HCT116 (cell line): ENCODE results near the gene RNF111. TPM values are rescaled to one million over a fixed set of nuclear protein-coding genes. Genes with fewer than 3 reads are reported as not detected.
A peak's percentile ranks its signal among the peaks of the same experiment; 100 is the strongest.

Source experiments
- ATAC-seq: fragments of 200-7000 bp; cut with Tn5 transposase; 2 replicates; pipeline ENCODE4 v1.9.1; 2020; ENCODE audit warnings: mild to moderate bottlenecking, moderate library complexity
- BruUV-seq: library from RNA; stranded (reverse); fragments of 400-500 nt; replicated peaks from 2 replicates; lab custom pipeline; 2021; lab: Mats Ljungman, UMichigan
- CTCF ChIA-PET: fragments of 300-600 bp; sonication (Branson Sonifier 250); formaldehyde crosslinking; loops from one replicate; lab custom pipeline; 2021; ENCODE audit warnings: antibody characterized with exemption; lab: Charles Lee
- POLR2A ChIA-PET: fragments of 300-600, 350-600 bp; sonication (Branson Sonifier 250); formaldehyde crosslinking; loops from one replicate; lab custom pipeline; 2021; ENCODE audit warnings: antibody characterized with exemption; lab: Charles Lee
- RAD21 ChIA-PET, 2 experiments: fragments of 300-600 bp; sonication (Branson Sonifier 250); formaldehyde crosslinking; loops; one replicate each; lab custom pipeline; 2023; ENCODE audit warnings: low total read pairs in 2 of 2; ENCODE audit not compliant: uncharacterized antibody in 2 of 2, unreplicated experiment in 2 of 2, low non-redundant PET in 1 of 2; lab: Charles Lee
- DNase-seq: peaks from one replicate; pipeline ENCODE4 v3.0.0-alpha.2; 2010; ENCODE audit warnings: low read depth, low spot score
- H2AFZ ChIP-seq: fragments of 200-600 bp; shearing (Covaris generic), sonication (generic); 2 replicates; pipeline ENCODE4 v1.6.1; 2017; ENCODE audit warnings: low read depth, mixed run types, mixed read lengths, antibody characterized with exemption, low read length; ENCODE audit not compliant: poor library complexity, severe bottlenecking
- H3K27ac ChIP-seq: 2 replicates; pipeline ENCODE4 v1.5.1; 2012; ENCODE audit warnings: low read depth, low read length
- H3K27me3 ChIP-seq: fragments of 200-600 bp; sonication (generic); 2 replicates; pipeline ENCODE4 v1.6.1; 2016; ENCODE audit warnings: mixed run types, low read length, mixed read lengths; ENCODE audit not compliant: insufficient read depth
- H3K36me3 ChIP-seq, 2 experiments: fragments of 200-500 bp in 1 of 2; fragments of 200-600 bp in 1 of 2; sonication (Bioruptor generic) in 1 of 2; sonication (generic) in 1 of 2; 2 replicates each; pipeline versions ENCODE4 v1.5.1 to v1.6.1; 2014 to 2016; ENCODE audit warnings: low read length in 2 of 2, inconsistent platforms in 1 of 2, mixed read lengths in 1 of 2, mixed run types in 1 of 2; ENCODE audit not compliant: insufficient read depth in 2 of 2, control insufficient read depth in 1 of 2
- H3K4me1 ChIP-seq, 2 experiments: fragments of 200-600 bp in 1 of 2; sonication (generic) in 1 of 2; 2 replicates each; pipeline versions ENCODE4 v1.5.1 to v1.6.1; 2012 to 2017; ENCODE audit warnings: low read length in 2 of 2, inconsistent platforms in 1 of 2, mild to moderate bottlenecking in 1 of 2, mixed read lengths in 1 of 2, mixed run types in 1 of 2, moderate library complexity in 1 of 2; ENCODE audit not compliant: insufficient read depth in 2 of 2, control insufficient read depth in 1 of 2
- H3K4me2 ChIP-seq: fragments of 200-600 bp; sonication (generic); 2 replicates; pipeline ENCODE4 v1.6.1; 2017; ENCODE audit warnings: mixed run types, low read length, mixed read lengths
- H3K4me3 ChIP-seq, 2 experiments: fragments of 200-600 bp in 1 of 2; sonication (generic) in 1 of 2; replicated peaks in 1 of 2; 2 replicates each; pipeline ENCODE4 v1.5.1; 2011 to 2016; ENCODE audit warnings: low read length in 2 of 2, control low read depth in 1 of 2, low read depth in 1 of 2, mild to moderate bottlenecking in 1 of 2, mixed read lengths in 1 of 2, mixed run types in 1 of 2
- H3K79me2 ChIP-seq: fragments of 200-600 bp; sonication (generic); 2 replicates; pipeline ENCODE4 v1.6.1; 2017; ENCODE audit warnings: mild to moderate bottlenecking, mixed run types, low read length, moderate library complexity, mixed read lengths; ENCODE audit not compliant: insufficient read depth
- H3K9ac ChIP-seq: fragments of 200-600 bp; sonication (generic); 2 replicates; pipeline ENCODE4 v1.6.1; 2016; ENCODE audit warnings: low read length, mixed read lengths
- H3K9me2 ChIP-seq: fragments of 200-600 bp; sonication (generic), shearing (Covaris generic); 2 replicates; pipeline ENCODE4 v1.6.1; 2017; ENCODE audit warnings: mixed run types, mild to moderate bottlenecking, moderate library complexity; ENCODE audit not compliant: insufficient read depth
- H3K9me3 ChIP-seq, 2 experiments: fragments of 200-500 bp in 1 of 2; fragments of 200-600 bp in 1 of 2; sonication (Bioruptor generic) in 1 of 2; sonication (generic) in 1 of 2; 2 replicates each; pipeline ENCODE4 v1.6.1; 2014 to 2017; ENCODE audit warnings: low read length in 2 of 2, mixed read lengths in 2 of 2, inconsistent platforms in 1 of 2, low read depth in 1 of 2, mild to moderate bottlenecking in 1 of 2, mixed run types in 1 of 2, moderate library complexity in 1 of 2; ENCODE audit not compliant: control insufficient read depth in 1 of 2, insufficient read depth in 1 of 2
- H4K20me1 ChIP-seq: fragments of 200-600 bp; sonication (generic), shearing (Covaris generic); 2 replicates; pipeline ENCODE4 v1.6.1; 2017; ENCODE audit warnings: mixed run types, mild to moderate bottlenecking, moderate library complexity; ENCODE audit not compliant: insufficient read depth
- ATF3 ChIP-seq: IDR thresholded peaks from 2 replicates; pipeline ENCODE4 v1.6.1; 2012
- CEBPB ChIP-seq: IDR thresholded peaks from 2 replicates; pipeline ENCODE4 v1.6.1; 2012; ENCODE audit warnings: low read depth
- EGR1 ChIP-seq: IDR thresholded peaks from 2 replicates; pipeline ENCODE4 v1.6.1; 2012; ENCODE audit warnings: low read depth
- ELF1 ChIP-seq: IDR thresholded peaks from 2 replicates; pipeline ENCODE4 v1.6.1; 2012; ENCODE audit warnings: low read depth, borderline replicate concordance
- EZH2 ChIP-seq: fragments of 200-600 bp; sonication (generic); IDR thresholded peaks from 2 replicates; pipeline ENCODE4 v1.6.1; 2017; ENCODE audit warnings: antibody characterized with exemption, mixed run types
- EZH2phosphoT487 ChIP-seq: fragments of 200-600 bp; IDR thresholded peaks from 2 replicates; pipeline ENCODE4 v1.6.1; 2018; ENCODE audit warnings: antibody characterized with exemption, borderline replicate concordance
- FOSL1 ChIP-seq: IDR thresholded peaks from 2 replicates; pipeline ENCODE4 v1.6.1; 2012; ENCODE audit warnings: low read depth
- JUND ChIP-seq: IDR thresholded peaks from 2 replicates; pipeline ENCODE4 v1.6.1; 2012
- POLR2A ChIP-seq: IDR thresholded peaks from 2 replicates; pipeline ENCODE4 v1.7.0; 2011; ENCODE audit warnings: borderline replicate concordance; ENCODE audit not compliant: insufficient read depth, insufficient read length; ENCODE audit errors: extremely low read depth
- POLR2AphosphoS5 ChIP-seq: IDR thresholded peaks from 2 replicates; pipeline ENCODE4 v1.6.1; 2011; ENCODE audit warnings: mild to moderate bottlenecking, low read depth, low read length, moderate library complexity
- RAD21 ChIP-seq: IDR thresholded peaks from 2 replicates; pipeline ENCODE4 v1.6.1; 2012; ENCODE audit warnings: low read depth, mild to moderate bottlenecking
- SIN3A ChIP-seq: IDR thresholded peaks from 2 replicates; pipeline ENCODE4 v1.6.1; 2012; ENCODE audit warnings: low read depth
- SP1 ChIP-seq: IDR thresholded peaks from 2 replicates; pipeline ENCODE4 v1.6.1; 2012; ENCODE audit warnings: low read depth
- TCF7L2 ChIP-seq: IDR thresholded peaks from 2 replicates; pipeline ENCODE4 v1.7.0; 2011; ENCODE audit warnings: borderline replicate concordance, inconsistent platforms; ENCODE audit not compliant: insufficient read depth, insufficient read length; ENCODE audit errors: extremely low read depth
- ZBTB33 ChIP-seq: IDR thresholded peaks from 2 replicates; pipeline ENCODE4 v1.6.1; 2011; ENCODE audit warnings: mild to moderate bottlenecking, low read length, moderate library complexity; ENCODE audit not compliant: insufficient replicate concordance; ENCODE audit errors: extremely low read depth
- intact Hi-C: fragments of 100-400 bp; cut with micrococcal nuclease; formaldehyde crosslinking; loops from 2 replicates; pipeline ENCODE4 v1.10.0; 2022
- total RNA-seq: library from RNA; stranded (reverse); gene quantifications from one replicate; pipeline ENCODE4 v1.2.1, GENCODE V29; 2021; ENCODE audit not compliant: unreplicated experiment
- TF ChIP-seq, protein P1 (sequence below): IDR thresholded peaks from 2 replicates; pipeline ENCODE4 v1.6.1; 2012; ENCODE audit warnings: low read depth
- TF ChIP-seq, protein P2 (sequence below): IDR thresholded peaks from 2 replicates; pipeline ENCODE4 v1.6.1; 2012

Gene RNF111
- total RNA-seq, 1 experiment from 2014 or later = 31.5 TPM

DNA sequence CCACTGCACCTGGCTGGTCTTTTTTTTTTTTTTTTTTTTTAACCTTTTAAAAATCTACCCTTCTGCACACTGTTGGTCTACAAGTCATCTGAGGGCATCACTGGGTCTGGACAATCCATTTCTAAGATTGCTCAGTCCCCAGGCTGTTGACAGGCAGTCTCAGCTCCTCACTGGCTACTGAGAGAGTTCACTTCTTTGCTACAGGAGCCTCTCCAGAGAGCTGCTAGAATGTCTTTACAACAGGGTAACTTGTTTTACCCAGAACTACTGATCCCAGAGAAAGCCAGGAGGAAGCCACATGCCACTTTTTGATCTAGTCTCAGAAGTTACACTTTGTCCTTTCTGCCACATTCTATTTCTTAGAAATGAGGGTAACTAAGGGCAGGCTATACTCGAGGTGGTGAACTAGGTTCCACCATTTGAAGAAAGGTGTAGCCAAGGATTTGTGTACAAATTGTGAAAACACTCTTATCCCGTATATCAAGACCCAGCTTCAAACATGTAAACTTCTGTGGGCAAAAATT is 111.8 kb downstream of the RNF111 start:
- Histone ChIP-seq H4K20me1 (no peaks in the 10 kb centered on the region), H3K79me2 (no peaks in the 10 kb centered on the region), H3K27me3 (no peaks in the 10 kb centered on the region), H3K9me3 (no peaks in the 10 kb centered on the region), H3K36me3 (peaks cover 10 to 11% of the 10 kb centered on the region in 2 experiments; a peak in 3 of 4 replicates), H3K4me3 (no peak overlapping the region), H3K9ac (no peak overlapping the region), H2AFZ (no peak overlapping the region), H3K4me1 (peaks cover 0 to under 1% of the 10 kb centered on the region in 2 experiments; a peak in 2 of 4 replicates), H3K4me2 (no peak overlapping the region), H3K27ac (no peak overlapping the region), H3K9me2 (no peaks in the 10 kb centered on the region)
- ATAC-seq (no peak), DNase-seq (no peak)
- no TSS peak for BruUV-seq
- intact Hi-C loops = no loop called here
- TF ChIP-seq EGR1 (no peak), CEBPB (no peak), RAD21 (no peak), SP1 (no peak), SIN3A (no peak)
- TF ChIP-seq, protein P1, sequence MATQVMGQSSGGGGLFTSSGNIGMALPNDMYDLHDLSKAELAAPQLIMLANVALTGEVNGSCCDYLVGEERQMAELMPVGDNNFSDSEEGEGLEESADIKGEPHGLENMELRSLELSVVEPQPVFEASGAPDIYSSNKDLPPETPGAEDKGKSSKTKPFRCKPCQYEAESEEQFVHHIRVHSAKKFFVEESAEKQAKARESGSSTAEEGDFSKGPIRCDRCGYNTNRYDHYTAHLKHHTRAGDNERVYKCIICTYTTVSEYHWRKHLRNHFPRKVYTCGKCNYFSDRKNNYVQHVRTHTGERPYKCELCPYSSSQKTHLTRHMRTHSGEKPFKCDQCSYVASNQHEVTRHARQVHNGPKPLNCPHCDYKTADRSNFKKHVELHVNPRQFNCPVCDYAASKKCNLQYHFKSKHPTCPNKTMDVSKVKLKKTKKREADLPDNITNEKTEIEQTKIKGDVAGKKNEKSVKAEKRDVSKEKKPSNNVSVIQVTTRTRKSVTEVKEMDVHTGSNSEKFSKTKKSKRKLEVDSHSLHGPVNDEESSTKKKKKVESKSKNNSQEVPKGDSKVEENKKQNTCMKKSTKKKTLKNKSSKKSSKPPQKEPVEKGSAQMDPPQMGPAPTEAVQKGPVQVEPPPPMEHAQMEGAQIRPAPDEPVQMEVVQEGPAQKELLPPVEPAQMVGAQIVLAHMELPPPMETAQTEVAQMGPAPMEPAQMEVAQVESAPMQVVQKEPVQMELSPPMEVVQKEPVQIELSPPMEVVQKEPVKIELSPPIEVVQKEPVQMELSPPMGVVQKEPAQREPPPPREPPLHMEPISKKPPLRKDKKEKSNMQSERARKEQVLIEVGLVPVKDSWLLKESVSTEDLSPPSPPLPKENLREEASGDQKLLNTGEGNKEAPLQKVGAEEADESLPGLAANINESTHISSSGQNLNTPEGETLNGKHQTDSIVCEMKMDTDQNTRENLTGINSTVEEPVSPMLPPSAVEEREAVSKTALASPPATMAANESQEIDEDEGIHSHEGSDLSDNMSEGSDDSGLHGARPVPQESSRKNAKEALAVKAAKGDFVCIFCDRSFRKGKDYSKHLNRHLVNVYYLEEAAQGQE = no peak
- POLR2A ChIA-PET = interaction anchor here (0.7 kb wide), 1 partner anchor 53 kb away, joined by 7 read pairs; no protein-coding TSS in a partner anchor
- RAD21 ChIA-PET = no interaction called here
- CTCF ChIA-PET = no interaction called here

DNA sequence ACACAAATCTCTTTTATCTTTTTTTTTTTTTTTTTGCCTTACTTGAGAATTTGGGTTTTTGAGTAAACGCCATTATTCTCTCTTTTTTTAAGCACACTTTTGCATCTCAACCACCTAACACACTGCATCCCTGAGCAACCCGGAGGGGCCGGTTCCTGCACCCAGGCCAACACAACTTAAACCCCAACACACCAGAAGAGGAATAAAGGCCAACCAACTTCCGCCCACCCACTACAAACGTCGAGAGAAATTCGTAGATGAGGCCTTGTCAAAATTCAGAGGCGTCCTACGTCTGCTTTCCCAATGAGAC is 117.1 kb downstream of the RNF111 start:
- H3K9me3 ChIP-seq = no peaks in the 10 kb centered on the region
- no peaks in the 10 kb centered on the region for H4K20me1 ChIP-seq
- H3K9ac ChIP-seq = peak overlapping the region; percentile 83
- BruUV-seq = no TSS peak
- H3K4me1 ChIP-seq = peaks cover 9 to 12% of the 10 kb centered on the region in 2 experiments
- peaks cover 23 to 28% of the 10 kb centered on the region in 2 experiments for H3K36me3 ChIP-seq
- ChIA-PET POLR2A (no interaction called here), CTCF (no interaction called here), RAD21 (no interaction called here)
- H2AFZ ChIP-seq = peak overlapping the region; percentile 65
- peak overlapping the region; percentile 70 for H3K27ac ChIP-seq
- no peaks in the 10 kb centered on the region for H3K9me2 ChIP-seq
- intact Hi-C loops = no loop called here
- H3K4me2 ChIP-seq = peak overlapping the region; percentile 78
- H3K79me2 ChIP-seq = peaks cover 43% of the 10 kb centered on the region
- ATAC-seq (peak; percentile 11; the same call in 1 of the 2 replicates), DNase-seq (no peak)
- peak overlapping the region; percentile 82 to 85 for H3K4me3 ChIP-seq
- H3K27me3 ChIP-seq = no peaks in the 10 kb centered on the region
- TF ChIP-seq ELF1 (no peak), TCF7L2 (no peak), ATF3 (no peak), JUND (no peak), EZH2phosphoT487 (no peak), ZBTB33 (no peak), POLR2A (no peak), CEBPB (no peak), FOSL1 (no peak), POLR2AphosphoS5 (no peak), EZH2 (no peak)
- TF ChIP-seq, protein P2, sequence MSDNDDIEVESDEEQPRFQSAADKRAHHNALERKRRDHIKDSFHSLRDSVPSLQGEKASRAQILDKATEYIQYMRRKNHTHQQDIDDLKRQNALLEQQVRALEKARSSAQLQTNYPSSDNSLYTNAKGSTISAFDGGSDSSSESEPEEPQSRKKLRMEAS = no peak
